CD4-positive, alpha-beta memory T cell (primary cell): Measurements from ENCODE around the gene PARVG. TPM values are rescaled to one million over a fixed set of nuclear protein-coding genes. Genes with fewer than 3 reads are reported as not detected.

Experiments
- CTCF ChIA-PET: fragments of 350-600 bp; sonication (Branson Sonifier 250); formaldehyde crosslinking; loops from one replicate; lab custom pipeline; 2021; ENCODE audit warnings: inconsistent platforms; ENCODE audit not compliant: partially characterized antibody; lab: Charles Lee
- POLR2A ChIA-PET: fragments of 350-600 bp; sonication (Branson Sonifier 250); formaldehyde crosslinking; loops from one replicate; lab custom pipeline; 2021; ENCODE audit not compliant: partially characterized antibody; lab: Charles Lee
- DNase-seq, 5 donors: peaks; one replicate each; pipeline versions ENCODE4 v3.0.0 to v3.0.0-alpha.2; 2020 to 2022; ENCODE audit warnings: mixed read lengths in 1 of 5
- H3K27ac ChIP-seq: one replicate; pipeline ENCODE4 v1.7.0; 2013; ENCODE audit warnings: low read depth, low read length
- H3K27me3 ChIP-seq: 2 replicates; pipeline ENCODE4 v1.7.0; 2013; ENCODE audit warnings: mild to moderate bottlenecking, low read length, moderate library complexity; ENCODE audit not compliant: insufficient read depth
- H3K36me3 ChIP-seq: 2 replicates; pipeline ENCODE4 v1.7.0; 2013; ENCODE audit warnings: mild to moderate bottlenecking, low read length, moderate library complexity; ENCODE audit not compliant: insufficient read depth
- H3K4me1 ChIP-seq: 2 replicates; pipeline ENCODE4 v1.7.0; 2013; ENCODE audit warnings: mild to moderate bottlenecking, low read length, moderate library complexity; ENCODE audit not compliant: insufficient read depth
- H3K4me3 ChIP-seq, 2 donors: one replicate each; pipeline ENCODE4 v1.7.0; 2013; ENCODE audit warnings: low read length in 2 of 2, mild to moderate bottlenecking in 1 of 2
- H3K9me3 ChIP-seq, 2 donors: one replicate each; pipeline ENCODE4 v1.7.0; 2013; ENCODE audit warnings: low read length in 2 of 2, control low read depth in 1 of 2; ENCODE audit not compliant: control insufficient read depth in 1 of 2
- H3K27ac Mint-ChIP-seq, 7 donors: one replicate each; pipeline ENCODE4 v1.8.0; 2020 to 2021; ENCODE audit warnings: mixed read lengths in 7 of 7, mild to moderate bottlenecking in 6 of 7, inconsistent platforms in 3 of 7, moderate library complexity in 3 of 7
- H3K27me3 Mint-ChIP-seq, 2 donors: one replicate each; pipeline ENCODE4 v1.8.0; 2020 to 2021; ENCODE audit warnings: mixed read lengths in 2 of 2
- H3K36me3 Mint-ChIP-seq, 2 donors: one replicate each; pipeline ENCODE4 v1.8.0; 2020 to 2021; ENCODE audit warnings: mixed read lengths in 2 of 2, inconsistent platforms in 1 of 2, mild to moderate bottlenecking in 1 of 2
- H3K4me1 Mint-ChIP-seq, 4 donors: one replicate each; pipeline ENCODE4 v1.8.0; 2020 to 2021; ENCODE audit warnings: mixed read lengths in 4 of 4, mild to moderate bottlenecking in 1 of 4
- H3K4me3 Mint-ChIP-seq, 8 donors: one replicate each; pipeline ENCODE4 v1.8.0; 2020 to 2021; ENCODE audit warnings: mixed read lengths in 8 of 8, mild to moderate bottlenecking in 7 of 8, moderate library complexity in 6 of 8, inconsistent platforms in 3 of 8
- H3K9me3 Mint-ChIP-seq, 8 donors: one replicate each; pipeline ENCODE4 v1.8.0; 2020 to 2021; ENCODE audit warnings: mixed read lengths in 8 of 8, mild to moderate bottlenecking in 5 of 8, inconsistent platforms in 3 of 8, moderate library complexity in 1 of 8
- intact Hi-C: fragments of 100-400 bp; cut with micrococcal nuclease; formaldehyde crosslinking; loops from one replicate; pipeline ENCODE4 v1.15.1; 2023
- polyA plus RNA-seq, 2 donors: library from polyadenylated mRNA; unstranded; fragments of 300-500 nt; fragmentation: Illumina TruSeq; gene quantifications; one replicate each; pipeline ENCODE4 v1.2.3, GENCODE V29; 2021
- total RNA-seq, 2 experiments: library from RNA; stranded (reverse); gene quantifications; one replicate each; pipeline ENCODE4 v1.2.3, GENCODE V29; 2021

Gene PARVG
- total and polyA plus RNA-seq, 4 experiments from 2014 or later, result 39.6 to 194 (median 122) TPM

DNA sequence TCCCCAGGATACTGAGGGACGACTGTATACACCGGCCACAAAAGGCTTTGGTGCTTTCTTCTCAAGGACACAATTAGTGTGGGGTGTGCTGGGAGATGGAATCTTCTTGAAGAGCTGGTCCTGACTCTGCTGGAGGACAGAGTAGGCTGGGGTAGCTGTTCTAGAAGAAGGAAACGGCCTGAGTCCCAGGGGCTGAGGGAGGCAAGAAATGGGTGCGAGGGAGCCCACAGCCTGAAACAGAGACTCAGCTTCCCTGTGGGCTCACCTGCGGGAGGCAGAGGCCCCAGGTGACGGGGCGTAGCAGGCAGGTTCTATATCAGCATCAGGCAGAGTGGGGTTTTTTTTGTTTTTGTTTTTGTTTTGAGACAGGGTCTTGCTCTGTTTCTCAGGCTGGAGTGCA is 36.6 kb downstream of the PARVG start:
- Mint-ChIP-seq H3K27me3 (peaks cover 0 to 1% of the 10 kb centered on the region in 2 donors), H3K9me3 (peaks cover 0 to 12% (median 4%) of the 10 kb centered on the region in 8 donors), H3K27ac (peak overlapping the region in 1 of 7 donors; percentile 65), H3K36me3 (peaks cover 2 to 3% of the 10 kb centered on the region in 2 donors), H3K4me1 (no peaks in the 10 kb centered on the region), H3K4me3 (no peak overlapping the region)
- no peak for DNase-seq
- Histone ChIP-seq H3K4me1 (no peaks in the 10 kb centered on the region), H3K27ac (no peak overlapping the region), H3K9me3 (no peaks in the 10 kb centered on the region), H3K4me3 (no peak overlapping the region), H3K27me3 (no peaks in the 10 kb centered on the region), H3K36me3 (no peaks in the 10 kb centered on the region)
- POLR2A ChIA-PET, result no interaction called here
- CTCF ChIA-PET, result no interaction called here
- intact Hi-C loops, result no loop called here

DNA sequence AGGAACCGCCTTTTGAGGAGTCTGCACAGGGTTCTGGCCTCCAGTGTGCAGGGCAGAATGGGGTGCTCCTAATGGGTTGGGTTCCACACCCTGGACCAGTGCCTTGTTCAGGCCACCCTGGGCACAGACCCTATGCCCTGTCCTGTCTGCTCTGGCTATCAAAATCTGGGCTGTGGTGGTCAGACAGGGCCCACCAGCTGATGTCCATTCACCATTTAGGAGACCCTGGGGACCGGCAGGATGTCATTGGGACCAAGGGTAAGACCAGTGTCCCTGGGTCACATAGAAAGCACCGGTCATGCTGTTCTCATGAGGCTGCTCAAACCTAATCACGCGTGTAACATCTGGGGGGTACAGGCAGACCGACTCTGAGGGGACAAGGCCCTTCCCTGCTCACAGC is 37.3 kb downstream of the PARVG start:
- no peak overlapping the region for H3K4me3 Mint-ChIP-seq

DNA sequence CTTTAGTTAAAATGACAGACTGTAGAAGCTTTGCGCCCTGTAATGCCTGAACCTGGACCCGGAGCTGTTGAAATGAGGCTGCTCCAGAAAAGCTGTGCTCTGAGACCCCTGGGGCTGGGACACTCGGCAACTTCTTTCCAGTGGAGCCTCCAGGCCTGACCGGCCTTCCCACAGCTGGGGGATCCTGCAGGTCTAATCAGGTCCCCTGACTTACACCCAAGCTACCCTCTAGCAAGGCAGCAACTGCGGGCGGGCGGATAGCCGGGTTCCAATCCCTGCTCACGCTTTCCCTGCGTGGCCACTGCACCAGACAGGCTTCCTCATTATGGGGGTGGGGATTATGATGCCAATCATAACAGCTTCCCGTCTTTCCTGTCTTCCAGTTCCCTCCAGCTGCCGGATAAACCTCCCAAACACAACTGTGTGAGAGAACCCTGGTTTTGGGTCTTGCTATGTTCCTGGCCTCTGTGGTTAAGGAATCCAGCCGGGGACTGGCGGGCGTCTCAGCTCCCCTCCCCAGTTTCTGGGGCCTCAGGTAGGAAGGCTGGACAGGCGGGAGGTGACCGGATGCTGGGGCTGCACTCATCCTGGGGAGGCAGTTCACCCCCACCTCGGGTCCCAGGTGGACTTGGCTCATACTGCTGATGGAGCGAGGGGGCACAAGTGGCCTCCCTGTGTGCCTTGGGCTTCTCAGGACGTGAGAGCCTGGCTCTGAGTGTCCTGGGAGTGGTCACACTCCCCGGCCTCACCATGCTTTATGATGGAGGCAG is 38.6 kb downstream of the PARVG start:
- Mint-ChIP-seq H3K27ac (no peak overlapping the region), H3K36me3 (peaks cover 0 to 3% of the 10 kb centered on the region in 2 donors), H3K9me3 (peaks cover 0 to 12% (median 4%) of the 10 kb centered on the region in 8 donors), H3K27me3 (peaks cover 0 to 7% of the 10 kb centered on the region in 2 donors), H3K4me1 (no peaks in the 10 kb centered on the region), H3K4me3 (no peak overlapping the region)
- intact Hi-C loops, result no loop called here
- DNase-seq, result no peak
- no peaks in the 10 kb centered on the region for H3K36me3 ChIP-seq
- no peak overlapping the region for H3K4me3 ChIP-seq
- no peaks in the 10 kb centered on the region for H3K4me1 ChIP-seq
- POLR2A ChIA-PET, result no interaction called here
- no peak overlapping the region for H3K27ac ChIP-seq
- H3K9me3 ChIP-seq, result no peaks in the 10 kb centered on the region
- CTCF ChIA-PET, result no interaction called here
- no peaks in the 10 kb centered on the region for H3K27me3 ChIP-seq

More for the DNA sequence above, 37.3 kb downstream of the PARVG start:
- no peak for DNase-seq
- peaks cover 0 to 12% (median 4%) of the 10 kb centered on the region in 8 donors for H3K9me3 Mint-ChIP-seq
- Histone ChIP-seq H3K27me3 (no peaks in the 10 kb centered on the region), H3K4me1 (no peaks in the 10 kb centered on the region), H3K27ac (no peak overlapping the region), H3K4me3 (no peak overlapping the region), H3K36me3 (no peaks in the 10 kb centered on the region), H3K9me3 (no peaks in the 10 kb centered on the region)
- CTCF ChIA-PET, result no interaction called here
- H3K27me3 Mint-ChIP-seq, result peaks cover 0 to 1% of the 10 kb centered on the region in 2 donors
- POLR2A ChIA-PET, result no interaction called here
- peaks cover 0 to 3% of the 10 kb centered on the region in 2 donors for H3K36me3 Mint-ChIP-seq
- intact Hi-C loops, result no loop called here
- no peak overlapping the region for H3K27ac Mint-ChIP-seq
- no peaks in the 10 kb centered on the region for H3K4me1 Mint-ChIP-seq

DNA sequence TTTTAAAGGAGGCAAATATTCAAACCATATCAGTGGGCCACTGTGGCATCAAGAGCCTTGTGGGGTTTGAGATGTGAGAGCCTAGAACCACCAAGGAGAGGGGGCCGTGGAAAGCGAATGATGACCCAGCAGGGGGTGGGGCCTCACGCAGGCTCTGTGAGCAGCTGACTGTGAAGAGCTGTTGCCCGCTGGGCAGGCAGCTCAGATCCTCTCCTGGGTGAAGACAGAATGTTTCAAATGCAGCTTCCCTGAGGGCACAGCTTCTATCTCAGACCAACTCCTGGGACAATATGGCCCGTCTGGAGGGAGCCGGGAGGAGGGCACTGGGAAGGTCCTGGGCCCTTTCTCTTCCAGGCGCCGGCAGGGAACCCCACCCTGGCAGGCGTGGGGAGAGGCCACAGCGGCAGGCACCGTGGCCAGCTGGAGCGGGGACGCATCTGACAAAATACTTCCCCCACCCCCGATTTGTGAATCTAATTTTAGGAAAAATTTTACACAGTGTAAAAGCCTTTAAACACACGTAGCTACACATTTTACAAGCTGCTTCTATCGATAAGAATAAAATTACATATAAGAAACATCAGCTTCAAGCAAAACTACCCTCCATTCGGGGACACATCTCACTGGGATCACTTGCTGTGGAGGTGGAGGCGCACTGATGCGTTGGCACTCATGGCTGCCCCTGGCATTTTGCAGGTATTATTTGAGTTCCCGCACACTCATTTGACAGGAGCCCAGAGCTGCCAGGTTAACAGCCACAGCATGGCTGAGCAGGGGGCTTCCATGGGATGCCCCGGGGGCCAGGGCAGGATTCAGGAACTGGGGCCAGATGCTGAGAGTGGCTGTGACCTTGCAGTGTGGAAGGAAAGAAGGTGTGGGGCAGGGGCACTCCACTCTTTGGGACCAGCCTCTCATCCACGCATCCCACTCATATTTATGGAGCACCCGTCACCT is 40.3 kb downstream of the PARVG start:
- DNase-seq, result no peak
- Mint-ChIP-seq H3K4me3 (no peak overlapping the region), H3K36me3 (peaks cover 0 to 3% of the 10 kb centered on the region in 2 donors), H3K4me1 (no peaks in the 10 kb centered on the region), H3K9me3 (peaks cover 0 to 7% (median 3%) of the 10 kb centered on the region in 8 donors), H3K27ac (no peak overlapping the region), H3K27me3 (peaks cover 2 to 13% of the 10 kb centered on the region in 2 donors)
- H3K4me1 ChIP-seq, result no peaks in the 10 kb centered on the region
- intact Hi-C loops, result no loop called here
- H3K27me3 ChIP-seq, result no peaks in the 10 kb centered on the region
- POLR2A ChIA-PET, result no interaction called here
- H3K36me3 ChIP-seq, result no peaks in the 10 kb centered on the region
- CTCF ChIA-PET, result no interaction called here
- H3K9me3 ChIP-seq, result no peaks in the 10 kb centered on the region
- no peak overlapping the region for H3K4me3 ChIP-seq
- H3K27ac ChIP-seq, result no peak overlapping the region

DNA sequence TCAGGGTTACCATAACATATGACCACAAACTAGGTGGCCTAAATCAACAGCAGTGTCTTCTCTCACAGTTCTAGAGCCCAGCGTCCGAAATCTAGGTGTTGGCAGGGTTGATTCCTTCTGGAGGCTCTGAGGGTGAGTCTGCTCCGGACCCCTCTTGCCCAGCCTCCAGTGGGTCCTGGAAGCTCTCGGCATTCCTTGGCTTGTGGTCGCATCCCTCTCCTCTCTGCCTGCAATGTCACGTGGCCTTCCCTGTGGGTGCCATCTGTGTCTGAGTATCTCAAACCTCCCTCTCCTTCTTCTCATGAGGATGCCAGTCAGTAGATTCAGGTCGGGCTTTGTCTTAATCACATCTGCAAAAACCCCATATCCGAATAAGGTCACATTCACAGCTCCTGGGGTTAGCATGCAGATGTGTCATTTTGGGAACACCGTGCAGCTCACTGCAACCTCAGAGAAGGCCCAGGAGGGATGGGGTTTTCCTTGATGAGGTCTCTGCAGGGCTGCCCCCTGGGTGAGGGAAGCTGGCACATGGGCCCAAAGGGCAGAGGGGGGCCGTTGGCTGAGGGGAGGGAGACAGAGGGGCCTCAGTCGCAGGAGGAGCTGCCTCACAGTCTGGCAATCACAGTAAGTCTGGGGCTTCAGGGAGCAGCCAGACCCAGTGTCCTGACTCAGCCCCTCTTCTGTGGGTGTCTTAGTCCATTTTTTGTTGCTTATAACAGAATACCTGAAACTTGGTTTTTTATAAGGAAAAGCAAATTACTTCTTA is 41.2 kb downstream of the PARVG start:
- POLR2A ChIA-PET, result no interaction called here
- Mint-ChIP-seq H3K27me3 (peaks cover 2 to 14% of the 10 kb centered on the region in 2 donors), H3K9me3 (peaks cover 0 to 5% (median under 1%) of the 10 kb centered on the region in 8 donors), H3K36me3 (no peaks in the 10 kb centered on the region), H3K4me1 (no peaks in the 10 kb centered on the region), H3K4me3 (no peak overlapping the region), H3K27ac (no peak overlapping the region)
- no peaks in the 10 kb centered on the region for H3K36me3 ChIP-seq
- no peaks in the 10 kb centered on the region for H3K4me1 ChIP-seq
- CTCF ChIA-PET, result no interaction called here
- H3K27me3 ChIP-seq, result no peaks in the 10 kb centered on the region
- no peak for DNase-seq
- no peak overlapping the region for H3K4me3 ChIP-seq
- intact Hi-C loops, result no loop called here
- H3K9me3 ChIP-seq, result no peaks in the 10 kb centered on the region
- no peak overlapping the region for H3K27ac ChIP-seq

DNA sequence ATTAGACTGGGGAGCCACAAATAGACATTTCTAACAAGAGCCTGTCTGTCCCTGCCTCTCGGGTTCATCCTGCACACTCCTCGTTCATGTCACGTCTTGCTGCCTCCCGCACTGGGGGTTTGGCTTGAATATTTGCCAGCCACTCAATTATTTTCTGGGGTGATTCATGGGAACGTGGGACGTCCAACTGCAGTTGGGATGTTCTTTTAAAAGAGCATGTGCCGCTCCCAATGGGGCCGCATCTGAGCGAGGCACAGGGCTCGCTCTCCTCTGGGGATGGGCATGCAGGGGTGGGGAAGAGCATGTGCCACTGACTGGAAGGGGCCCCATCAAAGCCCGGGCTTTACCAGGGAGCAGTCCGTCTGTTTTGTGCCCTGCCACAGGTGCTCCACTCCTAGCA is 43.4 kb downstream of the PARVG start:
- H3K36me3 Mint-ChIP-seq, result no peaks in the 10 kb centered on the region
- H3K4me3 ChIP-seq, result no peak overlapping the region
- no peaks in the 10 kb centered on the region for H3K27me3 ChIP-seq
- ChIA-PET CTCF (no interaction called here), POLR2A (no interaction called here)
- H3K4me3 Mint-ChIP-seq, result no peak overlapping the region
- no peak overlapping the region for H3K27ac ChIP-seq
- peaks cover 0 to 24% (median 13%) of the 10 kb centered on the region in 8 donors for H3K9me3 Mint-ChIP-seq
- H3K9me3 ChIP-seq, result no peaks in the 10 kb centered on the region
- H3K36me3 ChIP-seq, result no peaks in the 10 kb centered on the region
- no peaks in the 10 kb centered on the region for H3K4me1 ChIP-seq
- H3K27ac Mint-ChIP-seq, result no peak overlapping the region
- peaks cover 6 to 21% of the 10 kb centered on the region in 2 donors for H3K27me3 Mint-ChIP-seq
- intact Hi-C loops, result no loop called here
- no peak for DNase-seq
- no peaks in the 10 kb centered on the region for H3K4me1 Mint-ChIP-seq
